DMS114 treated with DMSO at 0.1 percent for 48 hours (cell line): ENCODE measurements around the gene SSR1.

Experiments
- DNase-seq: peaks from one replicate; lab custom pipeline; 2025; ENCODE audit not compliant: unreplicated experiment; lab: John Stamatoyannopoulos, UW

The SSR1 gene

GRCh38 chr6:7260291-7261031 is 52.5 kb downstream of the SSR1 start:
- DNase-seq: no peak

GRCh38 chr6:7258231-7258763 is 54.7 kb downstream of the SSR1 start:
- DNase-seq: no peak

- no peak for DNase-seq
Measured at GRCh38 chr6:7257521-7258230, 55.3 kb downstream of the SSR1 start.

GRCh38 chr6:7256785-7257184 is 56.2 kb downstream of the SSR1 start:
- no peak for DNase-seq

- no peak for DNase-seq
Measured at GRCh38 chr6:7255918-7256317, 57.1 kb downstream of the SSR1 start.

GRCh38 chr6:7254980-7255835 is 57.8 kb downstream of the SSR1 start:
- DNase-seq: no peak

- DNase-seq: no peak
Measured at GRCh38 chr6:7252390-7252789, 60.6 kb downstream of the SSR1 start.

- no peak for DNase-seq
Measured at GRCh38 chr6:7251646-7252260, 61.2 kb downstream of the SSR1 start.

- no peak for DNase-seq
Measured at GRCh38 chr6:7250812-7251211, 62.2 kb downstream of the SSR1 start.

GRCh38 chr6:7249946-7250643 is 62.9 kb downstream of the SSR1 start:
- no peak for DNase-seq

GRCh38 chr6:7249391-7249790 is 63.6 kb downstream of the SSR1 start:
- no peak for DNase-seq

- DNase-seq: no peak
Measured at GRCh38 chr6:7247828-7248227, 65.2 kb downstream of the SSR1 start.

GRCh38 chr6:7247179-7247456 is 65.9 kb downstream of the SSR1 start:
- no peak for DNase-seq

- DNase-seq: no peak
Measured at GRCh38 chr6:7246401-7247178, 66.4 kb downstream of the SSR1 start.

- no peak for DNase-seq
Measured at GRCh38 chr6:7245668-7246393, 67.2 kb downstream of the SSR1 start.

GRCh38 chr6:7243179-7243981 is 69.6 kb downstream of the SSR1 start:
- DNase-seq: peak; percentile 72

GRCh38 chr6:7242835-7243178 is 70.2 kb downstream of the SSR1 start:
- no peak for DNase-seq
